ENCODE measurements around the gene THAP12.

THAP12 gene

GRCh38 chr11:76315182-76315853 lies 65.6 kb downstream of the THAP12 start:
- DNase-seq (ENCODE audit: insufficient read length, low spot score): no peak
- no peak for TF ChIP-seq PAX5 (IDR thresholded peaks at IDR 0.05; ENCODE audit: insufficient read depth, low read length, severe bottlenecking)
- TF ChIP-seq SPI1 (IDR thresholded peaks at IDR 0.05; ENCODE audit: low read depth, low read length): no peak
- TF ChIP-seq POU2F2 (IDR thresholded peaks at IDR 0.05; ENCODE audit: low read depth, low read length): no peak
- no peak for TF ChIP-seq TAF1 (IDR thresholded peaks at IDR 0.05; ENCODE audit: low read depth, low read length)
- TF ChIP-seq POLR2AphosphoS5 (IDR thresholded peaks at IDR 0.05; ENCODE audit: low read depth, low read length): no peak
- no peak for TF ChIP-seq POLR2A (IDR thresholded peaks at IDR 0.05; ENCODE audit: low read depth, low read length)
- FAIRE-seq: no peak

GRCh38 chr11:76314741-76315090 lies 66.2 kb downstream of the THAP12 start:
- DNase-seq (ENCODE audit: insufficient read length, low spot score) (no peak), FAIRE-seq (no peak)
- no peak for TF ChIP-seq SPI1 (IDR thresholded peaks at IDR 0.05; ENCODE audit: low read depth, low read length)
- TF ChIP-seq POLR2AphosphoS5 (IDR thresholded peaks at IDR 0.05; ENCODE audit: low read depth, low read length): no peak
- TF ChIP-seq TAF1 (IDR thresholded peaks at IDR 0.05; ENCODE audit: low read depth, low read length): no peak
- no peak for TF ChIP-seq POLR2A (IDR thresholded peaks at IDR 0.05; ENCODE audit: low read depth, low read length)
- TF ChIP-seq POU2F2 (IDR thresholded peaks at IDR 0.05; ENCODE audit: low read depth, low read length): no peak
- no peak for TF ChIP-seq PAX5 (IDR thresholded peaks at IDR 0.05; ENCODE audit: insufficient read depth, low read length, severe bottlenecking)

GRCh38 chr11:76313913-76314740 lies 66.8 kb downstream of the THAP12 start:
- no peak for FAIRE-seq
- no peak for DNase-seq (ENCODE audit: insufficient read length, low spot score)
- TF ChIP-seq POLR2A (IDR thresholded peaks at IDR 0.05; ENCODE audit: low read depth, low read length) (no peak), POU2F2 (IDR thresholded peaks at IDR 0.05; ENCODE audit: low read depth, low read length) (no peak), SPI1 (IDR thresholded peaks at IDR 0.05; ENCODE audit: low read depth, low read length) (no peak)

- FAIRE-seq: no peak
These were observed 67.7 kb downstream of the THAP12 start for GRCh38 chr11:76313271-76313670.

GRCh38 chr11:76310832-76311595 lies 69.9 kb downstream of the THAP12 start:
- FAIRE-seq: no peak
- TF ChIP-seq POLR2AphosphoS5 (IDR thresholded peaks at IDR 0.05; ENCODE audit: low read depth, low read length): no peak
- TF ChIP-seq POLR2A (IDR thresholded peaks at IDR 0.05; ENCODE audit: low read depth, low read length): no peak
- TF ChIP-seq TAF1 (IDR thresholded peaks at IDR 0.05; ENCODE audit: low read depth, low read length): no peak
- no peak for TF ChIP-seq SPI1 (IDR thresholded peaks at IDR 0.05; ENCODE audit: low read depth, low read length)
- TF ChIP-seq PAX5 (IDR thresholded peaks at IDR 0.05; ENCODE audit: insufficient read depth, low read length, severe bottlenecking): no peak
- TF ChIP-seq POU2F2 (IDR thresholded peaks at IDR 0.05; ENCODE audit: low read depth, low read length): no peak

More at GRCh38 chr11:76313271-76313670, 67.7 kb downstream of the THAP12 start:
- no peak for DNase-seq (ENCODE audit: insufficient read length, low spot score)
- TF ChIP-seq POLR2A (IDR thresholded peaks at IDR 0.05; ENCODE audit: low read depth, low read length) (no peak), TAF1 (IDR thresholded peaks at IDR 0.05; ENCODE audit: low read depth, low read length) (no peak), PAX5 (IDR thresholded peaks at IDR 0.05; ENCODE audit: insufficient read depth, low read length, severe bottlenecking) (no peak), SPI1 (IDR thresholded peaks at IDR 0.05; ENCODE audit: low read depth, low read length) (0 out of 2 replicates have a peak, but pooled peaks have one; percentile 28), POLR2AphosphoS5 (IDR thresholded peaks at IDR 0.05; ENCODE audit: low read depth, low read length) (no peak), POU2F2 (IDR thresholded peaks at IDR 0.05; ENCODE audit: low read depth, low read length) (no peak)

GRCh38 chr11:76307978-76308747 lies 72.8 kb downstream of the THAP12 start:
- DNase-seq (ENCODE audit: insufficient read length, low spot score) (no peak), FAIRE-seq (no peak)
- TF ChIP-seq POU2F2 (IDR thresholded peaks at IDR 0.05; ENCODE audit: low read depth, low read length) (no peak), TAF1 (IDR thresholded peaks at IDR 0.05; ENCODE audit: low read depth, low read length) (no peak), POLR2A (IDR thresholded peaks at IDR 0.05; ENCODE audit: low read depth, low read length) (no peak), POLR2AphosphoS5 (IDR thresholded peaks at IDR 0.05; ENCODE audit: low read depth, low read length) (no peak), SPI1 (IDR thresholded peaks at IDR 0.05; ENCODE audit: low read depth, low read length) (no peak), PAX5 (IDR thresholded peaks at IDR 0.05; ENCODE audit: insufficient read depth, low read length, severe bottlenecking) (no peak)

More at GRCh38 chr11:76310832-76311595, 69.9 kb downstream of the THAP12 start:
- no peak for DNase-seq (ENCODE audit: insufficient read length, low spot score)

GRCh38 chr11:76307396-76307795 lies 73.5 kb downstream of the THAP12 start:
- DNase-seq (ENCODE audit: insufficient read length, low spot score): no peak
- FAIRE-seq: no peak
- no peak for TF ChIP-seq TAF1 (IDR thresholded peaks at IDR 0.05; ENCODE audit: low read depth, low read length)

GRCh38 chr11:76303399-76303798 lies 77.5 kb downstream of the THAP12 start:
- DNase-seq (ENCODE audit: insufficient read length, low spot score) (no peak), FAIRE-seq (no peak)
- TF ChIP-seq PAX5 (IDR thresholded peaks at IDR 0.05; ENCODE audit: insufficient read depth, low read length, severe bottlenecking) (no peak), POLR2A (IDR thresholded peaks at IDR 0.05; ENCODE audit: low read depth, low read length) (no peak), SPI1 (IDR thresholded peaks at IDR 0.05; ENCODE audit: low read depth, low read length) (no peak), TAF1 (IDR thresholded peaks at IDR 0.05; ENCODE audit: low read depth, low read length) (no peak), POU2F2 (IDR thresholded peaks at IDR 0.05; ENCODE audit: low read depth, low read length) (no peak), POLR2AphosphoS5 (IDR thresholded peaks at IDR 0.05; ENCODE audit: low read depth, low read length) (no peak)

- no peak for FAIRE-seq
- TF ChIP-seq POLR2AphosphoS5 (IDR thresholded peaks at IDR 0.05; ENCODE audit: low read depth, low read length): no peak
- no peak for TF ChIP-seq TAF1 (IDR thresholded peaks at IDR 0.05; ENCODE audit: low read depth, low read length)
- no peak for TF ChIP-seq PAX5 (IDR thresholded peaks at IDR 0.05; ENCODE audit: insufficient read depth, low read length, severe bottlenecking)
- TF ChIP-seq POU2F2 (IDR thresholded peaks at IDR 0.05; ENCODE audit: low read depth, low read length): no peak
- no peak for DNase-seq (ENCODE audit: insufficient read length, low spot score)
These were observed 77.9 kb downstream of the THAP12 start for GRCh38 chr11:76302996-76303395.

Measured in GM12891 (cell line).